ENCODE results near the gene NKX2-8. TPM values are rescaled to one million over a fixed set of nuclear protein-coding genes. Genes with fewer than 3 reads are reported as not detected.

The NKX2-8 gene
- total RNA-seq (2021), result not detected in 3 replicates
- Bru-seq, nascent RNA, result not detected
- long read RNA-seq, experiment 1, result 0 reads
- long read RNA-seq, experiment 2, result 0 reads
- long read RNA-seq, experiment 3, result 0 reads

DNA sequence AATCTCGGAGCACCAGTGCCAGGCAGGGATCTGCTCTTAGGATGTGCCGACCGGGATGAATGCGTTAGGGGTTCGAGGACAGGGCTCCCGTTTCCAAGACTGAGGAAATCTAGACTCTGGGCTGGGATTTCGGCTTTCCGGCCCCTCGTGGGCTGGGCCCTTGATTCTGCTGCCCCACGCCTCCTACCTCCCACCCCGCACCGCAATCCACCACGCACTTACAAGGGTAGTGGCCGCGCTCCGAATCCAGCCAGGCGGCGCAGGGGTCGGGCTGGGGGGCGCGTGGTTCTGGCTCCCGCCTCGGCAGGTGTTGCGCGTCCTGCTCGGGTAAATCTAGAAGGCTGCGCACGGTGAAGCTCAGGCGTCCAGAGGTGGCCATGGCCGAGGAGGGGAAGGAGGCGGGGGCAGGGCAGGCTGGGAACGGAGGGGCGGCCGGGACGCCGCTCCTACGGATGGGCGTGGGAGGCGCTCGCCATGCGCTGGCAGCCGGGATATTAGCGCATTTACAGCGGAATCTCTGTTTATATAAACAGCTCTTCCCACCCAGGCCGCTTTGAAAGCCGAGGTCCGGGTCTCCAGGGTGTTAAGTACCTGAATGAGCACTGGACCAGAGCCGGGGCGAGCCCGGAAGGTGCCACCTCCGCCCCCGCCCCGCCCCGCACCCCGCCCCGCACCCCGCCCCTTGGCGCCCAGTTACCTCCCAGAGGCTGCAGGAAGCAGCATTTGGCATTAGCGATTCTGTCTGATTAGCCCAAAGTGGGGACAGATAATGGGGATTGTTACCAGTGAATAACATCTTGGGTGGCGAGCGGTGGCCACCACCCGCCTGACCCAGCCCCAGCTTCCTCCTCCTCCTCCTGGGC, at the start of gene NKX2-8:
NKX2-8 (minus strand) TSS at position 604 of the 863 bp plus-strand sequence; CDS start at position 379, 225 bp downstream.
- ATAC-seq, result peak; percentile 33
- no peaks in the 10 kb centered on the region; the same call in 1 of the 2 replicates for H3K27me3 Mint-ChIP-seq (ENCODE audit: low read depth)
- peak; percentile 51 for DNase-seq (ENCODE audit: low spot score)
- H3K36me3 Mint-ChIP-seq, result no peaks in the 10 kb centered on the region
- H3K27ac Mint-ChIP-seq, result no peak within 1 kb of the TSS
- H3K9me3 Mint-ChIP-seq, result no peaks in the 10 kb centered on the region
- TF ChIP-seq FOXP1 (CRISPR knock-in tag; IDR thresholded peaks at IDR 0.05; ENCODE audit: borderline replicate concordance) (0 out of 2 replicates have a peak, but pooled peaks have one; percentile 26), ZNF396 (CRISPR knock-in tag; IDR thresholded peaks at IDR 0.05; ENCODE audit: borderline replicate concordance) (no peak)
- H3K4me3 Mint-ChIP-seq, result peak within 1 kb of the TSS; percentile 56
- H3K4me1 Mint-ChIP-seq, result peaks cover 29% of the 10 kb centered on the region
- ChIA-PET CTCF (interaction anchor here (0.6 to 8.2 kb wide), 12 partner anchors 23 to 1223 kb away, joined by 3 to 145 read pairs (median 4); partner anchors contain the start of gene NKX2-1), POLR2A (interaction anchor here (0.6 kb wide), 1 partner anchor 624 kb away, joined by 3 read pairs; no protein-coding TSS in a partner anchor)

DNA sequence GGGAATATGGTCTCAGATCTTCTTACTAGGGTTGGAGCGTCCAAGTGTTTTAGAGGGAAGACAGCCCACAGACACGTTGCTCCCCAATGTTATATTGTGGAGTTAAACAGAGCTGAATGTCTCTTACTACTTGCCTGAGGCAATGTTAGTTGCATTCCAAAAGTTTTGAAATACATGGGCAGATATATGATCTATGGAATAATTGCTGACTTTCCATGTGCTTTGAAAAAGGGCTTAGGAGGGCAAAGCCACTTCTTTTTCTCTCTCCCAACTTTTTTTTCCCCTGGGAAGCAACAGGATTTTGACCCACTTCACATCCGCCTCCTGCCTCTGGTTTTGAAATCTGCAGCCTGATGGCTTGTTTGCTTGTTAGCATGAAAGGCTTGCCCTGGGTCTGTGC, 45.6 kb upstream of the NKX2-8 start:
- Mint-ChIP-seq H3K9me3 (no peaks in the 10 kb centered on the region), H3K27ac (no peak overlapping the region), H3K27me3 (ENCODE audit: low read depth) (peaks cover 12% of the 10 kb centered on the region), H3K4me1 (peaks cover 6% of the 10 kb centered on the region; the same call in 1 of the 2 replicates), H3K36me3 (no peaks in the 10 kb centered on the region), H3K4me3 (no peak overlapping the region)
- ATAC-seq (no peak), DNase-seq (ENCODE audit: low spot score) (no peak)
- ChIA-PET CTCF (interaction anchor here (0.9 to 2.7 kb wide), 3 partner anchors 29 to 314 kb away, joined by 3 to 8 read pairs (median 3); no protein-coding TSS in a partner anchor), POLR2A (no interaction called here)
- no peak for TF ChIP-seq HMGA2 (CRISPR knock-in tag; IDR thresholded peaks at IDR 0.05)
- TF ChIP-seq, protein P1, sequence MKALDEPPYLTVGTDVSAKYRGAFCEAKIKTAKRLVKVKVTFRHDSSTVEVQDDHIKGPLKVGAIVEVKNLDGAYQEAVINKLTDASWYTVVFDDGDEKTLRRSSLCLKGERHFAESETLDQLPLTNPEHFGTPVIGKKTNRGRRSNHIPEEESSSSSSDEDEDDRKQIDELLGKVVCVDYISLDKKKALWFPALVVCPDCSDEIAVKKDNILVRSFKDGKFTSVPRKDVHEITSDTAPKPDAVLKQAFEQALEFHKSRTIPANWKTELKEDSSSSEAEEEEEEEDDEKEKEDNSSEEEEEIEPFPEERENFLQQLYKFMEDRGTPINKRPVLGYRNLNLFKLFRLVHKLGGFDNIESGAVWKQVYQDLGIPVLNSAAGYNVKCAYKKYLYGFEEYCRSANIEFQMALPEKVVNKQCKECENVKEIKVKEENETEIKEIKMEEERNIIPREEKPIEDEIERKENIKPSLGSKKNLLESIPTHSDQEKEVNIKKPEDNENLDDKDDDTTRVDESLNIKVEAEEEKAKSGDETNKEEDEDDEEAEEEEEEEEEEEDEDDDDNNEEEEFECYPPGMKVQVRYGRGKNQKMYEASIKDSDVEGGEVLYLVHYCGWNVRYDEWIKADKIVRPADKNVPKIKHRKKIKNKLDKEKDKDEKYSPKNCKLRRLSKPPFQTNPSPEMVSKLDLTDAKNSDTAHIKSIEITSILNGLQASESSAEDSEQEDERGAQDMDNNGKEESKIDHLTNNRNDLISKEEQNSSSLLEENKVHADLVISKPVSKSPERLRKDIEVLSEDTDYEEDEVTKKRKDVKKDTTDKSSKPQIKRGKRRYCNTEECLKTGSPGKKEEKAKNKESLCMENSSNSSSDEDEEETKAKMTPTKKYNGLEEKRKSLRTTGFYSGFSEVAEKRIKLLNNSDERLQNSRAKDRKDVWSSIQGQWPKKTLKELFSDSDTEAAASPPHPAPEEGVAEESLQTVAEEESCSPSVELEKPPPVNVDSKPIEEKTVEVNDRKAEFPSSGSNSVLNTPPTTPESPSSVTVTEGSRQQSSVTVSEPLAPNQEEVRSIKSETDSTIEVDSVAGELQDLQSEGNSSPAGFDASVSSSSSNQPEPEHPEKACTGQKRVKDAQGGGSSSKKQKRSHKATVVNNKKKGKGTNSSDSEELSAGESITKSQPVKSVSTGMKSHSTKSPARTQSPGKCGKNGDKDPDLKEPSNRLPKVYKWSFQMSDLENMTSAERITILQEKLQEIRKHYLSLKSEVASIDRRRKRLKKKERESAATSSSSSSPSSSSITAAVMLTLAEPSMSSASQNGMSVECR (CRISPR knock-in tag; IDR thresholded peaks at IDR 0.05; ENCODE audit: borderline replicate concordance), result no peak
- TF ChIP-seq SP1 (CRISPR knock-in tag; conservative IDR thresholded peaks at IDR 0.05), result no peak
- no peak for TF ChIP-seq ATF1 (CRISPR knock-in tag; IDR thresholded peaks at IDR 0.05)
- TF ChIP-seq, protein P2, sequence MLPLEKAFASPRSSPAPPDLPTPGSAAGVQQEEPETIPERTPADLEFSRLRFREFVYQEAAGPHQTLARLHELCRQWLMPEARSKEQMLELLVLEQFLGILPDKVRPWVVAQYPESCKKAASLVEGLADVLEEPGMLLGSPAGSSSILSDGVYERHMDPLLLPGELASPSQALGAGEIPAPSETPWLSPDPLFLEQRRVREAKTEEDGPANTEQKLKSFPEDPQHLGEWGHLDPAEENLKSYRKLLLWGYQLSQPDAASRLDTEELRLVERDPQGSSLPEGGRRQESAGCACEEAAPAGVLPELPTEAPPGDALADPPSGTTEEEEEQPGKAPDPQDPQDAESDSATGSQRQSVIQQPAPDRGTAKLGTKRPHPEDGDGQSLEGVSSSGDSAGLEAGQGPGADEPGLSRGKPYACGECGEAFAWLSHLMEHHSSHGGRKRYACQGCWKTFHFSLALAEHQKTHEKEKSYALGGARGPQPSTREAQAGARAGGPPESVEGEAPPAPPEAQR (CRISPR knock-in tag; IDR thresholded peaks at IDR 0.05), result no peak
- TF ChIP-seq GABPB1 (CRISPR knock-in tag; IDR thresholded peaks at IDR 0.05), result no peak
- no peak for TF ChIP-seq ZNF396 (CRISPR knock-in tag; IDR thresholded peaks at IDR 0.05; ENCODE audit: borderline replicate concordance)
- TF ChIP-seq, protein P3, sequence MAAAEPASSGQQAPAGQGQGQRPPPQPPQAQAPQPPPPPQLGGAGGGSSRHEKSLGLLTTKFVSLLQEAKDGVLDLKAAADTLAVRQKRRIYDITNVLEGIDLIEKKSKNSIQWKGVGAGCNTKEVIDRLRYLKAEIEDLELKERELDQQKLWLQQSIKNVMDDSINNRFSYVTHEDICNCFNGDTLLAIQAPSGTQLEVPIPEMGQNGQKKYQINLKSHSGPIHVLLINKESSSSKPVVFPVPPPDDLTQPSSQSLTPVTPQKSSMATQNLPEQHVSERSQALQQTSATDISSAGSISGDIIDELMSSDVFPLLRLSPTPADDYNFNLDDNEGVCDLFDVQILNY (CRISPR knock-in tag; IDR thresholded peaks at IDR 0.05), result no peak
- TF ChIP-seq TEAD4 (CRISPR knock-in tag; IDR thresholded peaks at IDR 0.05), result no peak

DNA sequence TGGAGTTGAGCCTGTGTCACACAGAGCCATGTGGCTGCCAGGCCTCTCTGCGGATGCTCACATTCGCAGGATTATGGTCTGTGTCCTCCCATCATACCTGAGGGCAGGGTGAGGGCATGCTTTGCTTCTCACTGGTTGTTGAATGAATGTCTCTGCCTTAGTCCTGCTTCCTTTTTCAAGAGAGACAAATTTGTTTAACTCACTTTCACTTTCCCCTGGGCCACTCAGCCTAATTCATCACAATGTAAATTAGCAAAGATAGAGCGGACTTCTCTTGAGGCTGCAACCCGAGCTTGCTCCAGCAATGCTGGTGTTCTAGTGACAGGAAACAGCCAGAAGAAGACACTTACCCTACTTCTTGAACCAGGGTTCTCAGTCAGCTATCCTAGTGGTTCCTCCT, 43.7 kb upstream of the NKX2-8 start:
- ChIA-PET POLR2A (no interaction called here), CTCF (interaction anchor here (1.0 to 2.5 kb wide), 6 partner anchors 19 to 121 kb away, joined by 3 to 11 read pairs (median 4); no protein-coding TSS in a partner anchor)
- no peak for ATAC-seq
- H3K4me3 Mint-ChIP-seq, result no peak overlapping the region
- H3K36me3 Mint-ChIP-seq, result no peaks in the 10 kb centered on the region
- H3K27ac Mint-ChIP-seq, result no peak overlapping the region
- peaks cover 12% of the 10 kb centered on the region for H3K27me3 Mint-ChIP-seq (ENCODE audit: low read depth)
- DNase-seq (ENCODE audit: low spot score), result no peak
- peaks cover 6% of the 10 kb centered on the region; the same call in 1 of the 2 replicates for H3K4me1 Mint-ChIP-seq
- peaks cover 12% of the 10 kb centered on the region for H3K9me3 Mint-ChIP-seq
- TF ChIP-seq, protein P4, sequence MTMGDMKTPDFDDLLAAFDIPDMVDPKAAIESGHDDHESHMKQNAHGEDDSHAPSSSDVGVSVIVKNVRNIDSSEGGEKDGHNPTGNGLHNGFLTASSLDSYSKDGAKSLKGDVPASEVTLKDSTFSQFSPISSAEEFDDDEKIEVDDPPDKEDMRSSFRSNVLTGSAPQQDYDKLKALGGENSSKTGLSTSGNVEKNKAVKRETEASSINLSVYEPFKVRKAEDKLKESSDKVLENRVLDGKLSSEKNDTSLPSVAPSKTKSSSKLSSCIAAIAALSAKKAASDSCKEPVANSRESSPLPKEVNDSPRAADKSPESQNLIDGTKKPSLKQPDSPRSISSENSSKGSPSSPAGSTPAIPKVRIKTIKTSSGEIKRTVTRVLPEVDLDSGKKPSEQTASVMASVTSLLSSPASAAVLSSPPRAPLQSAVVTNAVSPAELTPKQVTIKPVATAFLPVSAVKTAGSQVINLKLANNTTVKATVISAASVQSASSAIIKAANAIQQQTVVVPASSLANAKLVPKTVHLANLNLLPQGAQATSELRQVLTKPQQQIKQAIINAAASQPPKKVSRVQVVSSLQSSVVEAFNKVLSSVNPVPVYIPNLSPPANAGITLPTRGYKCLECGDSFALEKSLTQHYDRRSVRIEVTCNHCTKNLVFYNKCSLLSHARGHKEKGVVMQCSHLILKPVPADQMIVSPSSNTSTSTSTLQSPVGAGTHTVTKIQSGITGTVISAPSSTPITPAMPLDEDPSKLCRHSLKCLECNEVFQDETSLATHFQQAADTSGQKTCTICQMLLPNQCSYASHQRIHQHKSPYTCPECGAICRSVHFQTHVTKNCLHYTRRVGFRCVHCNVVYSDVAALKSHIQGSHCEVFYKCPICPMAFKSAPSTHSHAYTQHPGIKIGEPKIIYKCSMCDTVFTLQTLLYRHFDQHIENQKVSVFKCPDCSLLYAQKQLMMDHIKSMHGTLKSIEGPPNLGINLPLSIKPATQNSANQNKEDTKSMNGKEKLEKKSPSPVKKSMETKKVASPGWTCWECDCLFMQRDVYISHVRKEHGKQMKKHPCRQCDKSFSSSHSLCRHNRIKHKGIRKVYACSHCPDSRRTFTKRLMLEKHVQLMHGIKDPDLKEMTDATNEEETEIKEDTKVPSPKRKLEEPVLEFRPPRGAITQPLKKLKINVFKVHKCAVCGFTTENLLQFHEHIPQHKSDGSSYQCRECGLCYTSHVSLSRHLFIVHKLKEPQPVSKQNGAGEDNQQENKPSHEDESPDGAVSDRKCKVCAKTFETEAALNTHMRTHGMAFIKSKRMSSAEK (CRISPR knock-in tag; IDR thresholded peaks at IDR 0.05; ENCODE audit: borderline replicate concordance), result no peak
- TF ChIP-seq, protein P5, sequence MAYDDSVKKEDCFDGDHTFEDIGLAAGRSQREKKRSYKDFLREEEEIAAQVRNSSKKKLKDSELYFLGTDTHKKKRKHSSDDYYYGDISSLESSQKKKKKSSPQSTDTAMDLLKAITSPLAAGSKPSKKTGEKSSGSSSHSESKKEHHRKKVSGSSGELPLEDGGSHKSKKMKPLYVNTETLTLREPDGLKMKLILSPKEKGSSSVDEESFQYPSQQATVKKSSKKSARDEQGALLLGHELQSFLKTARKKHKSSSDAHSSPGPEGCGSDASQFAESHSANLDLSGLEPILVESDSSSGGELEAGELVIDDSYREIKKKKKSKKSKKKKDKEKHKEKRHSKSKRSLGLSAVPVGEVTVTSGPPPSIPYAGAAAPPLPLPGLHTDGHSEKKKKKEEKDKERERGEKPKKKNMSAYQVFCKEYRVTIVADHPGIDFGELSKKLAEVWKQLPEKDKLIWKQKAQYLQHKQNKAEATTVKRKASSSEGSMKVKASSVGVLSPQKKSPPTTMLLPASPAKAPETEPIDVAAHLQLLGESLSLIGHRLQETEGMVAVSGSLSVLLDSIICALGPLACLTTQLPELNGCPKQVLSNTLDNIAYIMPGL (CRISPR knock-in tag; IDR thresholded peaks at IDR 0.05), result no peak
- TF ChIP-seq ZNF121 (CRISPR knock-in tag; IDR thresholded peaks at IDR 0.05) (no peak), ZNF219 (CRISPR knock-in tag; IDR thresholded peaks at IDR 0.05; ENCODE audit: borderline replicate concordance) (no peak)
- TF ChIP-seq, protein P6, sequence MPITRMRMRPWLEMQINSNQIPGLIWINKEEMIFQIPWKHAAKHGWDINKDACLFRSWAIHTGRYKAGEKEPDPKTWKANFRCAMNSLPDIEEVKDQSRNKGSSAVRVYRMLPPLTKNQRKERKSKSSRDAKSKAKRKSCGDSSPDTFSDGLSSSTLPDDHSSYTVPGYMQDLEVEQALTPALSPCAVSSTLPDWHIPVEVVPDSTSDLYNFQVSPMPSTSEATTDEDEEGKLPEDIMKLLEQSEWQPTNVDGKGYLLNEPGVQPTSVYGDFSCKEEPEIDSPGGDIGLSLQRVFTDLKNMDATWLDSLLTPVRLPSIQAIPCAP (CRISPR knock-in tag; IDR thresholded peaks at IDR 0.05), result no peak

Measured in WTC11 (cell line).